ENCODE measurements around the gene SYMPK.
A peak's percentile ranks its signal among the peaks of the same experiment; 100 is the strongest.

SYMPK gene

GRCh38 chr19:45791744-45792469 lies 71.0 kb downstream of the SYMPK start:
- H3K27ac ChIP-seq (ENCODE audit: insufficient read depth, low read length, poor library complexity, severe bottlenecking): no peak overlapping the region
- peaks cover 5% of the 10 kb centered on the region for H3K27me3 ChIP-seq (replicated peaks; ENCODE audit: control insufficient read depth, insufficient read depth, low read length, poor library complexity, severe bottlenecking)
- H3K4me3 ChIP-seq (ENCODE audit: insufficient read depth, low read depth, low read length, poor library complexity, severe bottlenecking): peak overlapping the region; percentile 49
- peaks cover 28% of the 10 kb centered on the region for H3K4me1 ChIP-seq (ENCODE audit: control insufficient read depth, insufficient read depth, low read length, poor library complexity, severe bottlenecking)
- no peaks in the 10 kb centered on the region for H3K9me3 ChIP-seq (ENCODE audit: control insufficient read depth, low read length)
- DNase-seq: no peak
- H3K36me3 ChIP-seq (ENCODE audit: control insufficient read depth, insufficient read depth, low read length): peaks cover 11% of the 10 kb centered on the region

GRCh38 chr19:45790942-45791341 lies 72.0 kb downstream of the SYMPK start:
- peak; percentile 21 to 34 (median 28) for DNase-seq
- no peaks in the 10 kb centered on the region for H3K9me3 ChIP-seq (ENCODE audit: control insufficient read depth, low read length)
- peaks cover 19% of the 10 kb centered on the region for H3K36me3 ChIP-seq (ENCODE audit: control insufficient read depth, insufficient read depth, low read length)
- peaks cover 5% of the 10 kb centered on the region for H3K27me3 ChIP-seq (replicated peaks; ENCODE audit: control insufficient read depth, insufficient read depth, low read length, poor library complexity, severe bottlenecking)
- H3K4me1 ChIP-seq (ENCODE audit: control insufficient read depth, insufficient read depth, low read length, poor library complexity, severe bottlenecking): peaks cover 28% of the 10 kb centered on the region
- H3K4me3 ChIP-seq (ENCODE audit: insufficient read depth, low read depth, low read length, poor library complexity, severe bottlenecking): no peak overlapping the region
- H3K27ac ChIP-seq (ENCODE audit: insufficient read depth, low read length, poor library complexity, severe bottlenecking): no peak overlapping the region

- Histone ChIP-seq H3K9me3 (ENCODE audit: control insufficient read depth, low read length) (no peaks in the 10 kb centered on the region), H3K27ac (ENCODE audit: insufficient read depth, low read length, poor library complexity, severe bottlenecking) (no peak overlapping the region), H3K4me1 (ENCODE audit: control insufficient read depth, insufficient read depth, low read length, poor library complexity, severe bottlenecking) (peaks cover 28% of the 10 kb centered on the region), H3K4me3 (ENCODE audit: insufficient read depth, low read depth, low read length, poor library complexity, severe bottlenecking) (no peak overlapping the region), H3K36me3 (ENCODE audit: control insufficient read depth, insufficient read depth, low read length) (peaks cover 19% of the 10 kb centered on the region), H3K27me3 (replicated peaks; ENCODE audit: control insufficient read depth, insufficient read depth, low read length, poor library complexity, severe bottlenecking) (no peaks in the 10 kb centered on the region)
- no peak for DNase-seq
Measured at GRCh38 chr19:45789035-45789786, 73.7 kb downstream of the SYMPK start.

GRCh38 chr19:45786533-45786894 lies 76.4 kb downstream of the SYMPK start:
- peaks cover 11% of the 10 kb centered on the region for H3K4me1 ChIP-seq (ENCODE audit: control insufficient read depth, insufficient read depth, low read length, poor library complexity, severe bottlenecking)
- no peaks in the 10 kb centered on the region for H3K27me3 ChIP-seq (replicated peaks; ENCODE audit: control insufficient read depth, insufficient read depth, low read length, poor library complexity, severe bottlenecking)
- no peak overlapping the region for H3K27ac ChIP-seq (ENCODE audit: insufficient read depth, low read length, poor library complexity, severe bottlenecking)
- H3K36me3 ChIP-seq (ENCODE audit: control insufficient read depth, insufficient read depth, low read length): peaks cover 19% of the 10 kb centered on the region
- H3K9me3 ChIP-seq (ENCODE audit: control insufficient read depth, low read length): no peaks in the 10 kb centered on the region
- no peak for DNase-seq
- H3K4me3 ChIP-seq (ENCODE audit: insufficient read depth, low read depth, low read length, poor library complexity, severe bottlenecking): no peak overlapping the region

- no peak overlapping the region for H3K27ac ChIP-seq (ENCODE audit: insufficient read depth, low read length, poor library complexity, severe bottlenecking)
- peaks cover 5% of the 10 kb centered on the region for H3K4me1 ChIP-seq (ENCODE audit: control insufficient read depth, insufficient read depth, low read length, poor library complexity, severe bottlenecking)
- no peak for DNase-seq
- no peaks in the 10 kb centered on the region for H3K9me3 ChIP-seq (ENCODE audit: control insufficient read depth, low read length)
- no peak overlapping the region for H3K4me3 ChIP-seq (ENCODE audit: insufficient read depth, low read depth, low read length, poor library complexity, severe bottlenecking)
- peaks cover 19% of the 10 kb centered on the region for H3K36me3 ChIP-seq (ENCODE audit: control insufficient read depth, insufficient read depth, low read length)
- H3K27me3 ChIP-seq (replicated peaks; ENCODE audit: control insufficient read depth, insufficient read depth, low read length, poor library complexity, severe bottlenecking): no peaks in the 10 kb centered on the region
Measured at GRCh38 chr19:45785781-45786532, 77.0 kb downstream of the SYMPK start.

- H3K27me3 ChIP-seq (replicated peaks; ENCODE audit: control insufficient read depth, insufficient read depth, low read length, poor library complexity, severe bottlenecking): peaks cover 4% of the 10 kb centered on the region
- no peak overlapping the region for H3K4me3 ChIP-seq (ENCODE audit: insufficient read depth, low read depth, low read length, poor library complexity, severe bottlenecking)
- no peak overlapping the region for H3K27ac ChIP-seq (ENCODE audit: insufficient read depth, low read length, poor library complexity, severe bottlenecking)
- DNase-seq: no peak
- no peaks in the 10 kb centered on the region for H3K4me1 ChIP-seq (ENCODE audit: control insufficient read depth, insufficient read depth, low read length, poor library complexity, severe bottlenecking)
- peaks cover 19% of the 10 kb centered on the region for H3K36me3 ChIP-seq (ENCODE audit: control insufficient read depth, insufficient read depth, low read length)
- no peaks in the 10 kb centered on the region for H3K9me3 ChIP-seq (ENCODE audit: control insufficient read depth, low read length)
Measured at GRCh38 chr19:45785097-45785496, 77.8 kb downstream of the SYMPK start.

GRCh38 chr19:45784096-45784495 lies 78.9 kb downstream of the SYMPK start:
- Histone ChIP-seq H3K9me3 (ENCODE audit: control insufficient read depth, low read length) (no peaks in the 10 kb centered on the region), H3K36me3 (ENCODE audit: control insufficient read depth, insufficient read depth, low read length) (peaks cover 16% of the 10 kb centered on the region), H3K27me3 (replicated peaks; ENCODE audit: control insufficient read depth, insufficient read depth, low read length, poor library complexity, severe bottlenecking) (peaks cover 9% of the 10 kb centered on the region), H3K4me3 (ENCODE audit: insufficient read depth, low read depth, low read length, poor library complexity, severe bottlenecking) (no peak overlapping the region), H3K27ac (ENCODE audit: insufficient read depth, low read length, poor library complexity, severe bottlenecking) (no peak overlapping the region), H3K4me1 (ENCODE audit: control insufficient read depth, insufficient read depth, low read length, poor library complexity, severe bottlenecking) (peaks cover 8% of the 10 kb centered on the region)
- no peak for DNase-seq

GRCh38 chr19:45782820-45783785 lies 79.8 kb downstream of the SYMPK start:
- no peaks in the 10 kb centered on the region for H3K9me3 ChIP-seq (ENCODE audit: control insufficient read depth, low read length)
- H3K4me1 ChIP-seq (ENCODE audit: control insufficient read depth, insufficient read depth, low read length, poor library complexity, severe bottlenecking): peaks cover 14% of the 10 kb centered on the region
- H3K27ac ChIP-seq (ENCODE audit: insufficient read depth, low read length, poor library complexity, severe bottlenecking): no peak overlapping the region
- peaks cover 10% of the 10 kb centered on the region for H3K36me3 ChIP-seq (ENCODE audit: control insufficient read depth, insufficient read depth, low read length)
- DNase-seq: no peak
- H3K27me3 ChIP-seq (replicated peaks; ENCODE audit: control insufficient read depth, insufficient read depth, low read length, poor library complexity, severe bottlenecking): peaks cover 9% of the 10 kb centered on the region
- no peak overlapping the region for H3K4me3 ChIP-seq (ENCODE audit: insufficient read depth, low read depth, low read length, poor library complexity, severe bottlenecking)

- DNase-seq: no peak
- no peaks in the 10 kb centered on the region for H3K9me3 ChIP-seq (ENCODE audit: control insufficient read depth, low read length)
- H3K36me3 ChIP-seq (ENCODE audit: control insufficient read depth, insufficient read depth, low read length): peaks cover 10% of the 10 kb centered on the region
- peaks cover 14% of the 10 kb centered on the region for H3K4me1 ChIP-seq (ENCODE audit: control insufficient read depth, insufficient read depth, low read length, poor library complexity, severe bottlenecking)
- H3K27ac ChIP-seq (ENCODE audit: insufficient read depth, low read length, poor library complexity, severe bottlenecking): no peak within 1 kb of the TSS
- H3K27me3 ChIP-seq (replicated peaks; ENCODE audit: control insufficient read depth, insufficient read depth, low read length, poor library complexity, severe bottlenecking): peaks cover 9% of the 10 kb centered on the region
- H3K4me3 ChIP-seq (ENCODE audit: insufficient read depth, low read depth, low read length, poor library complexity, severe bottlenecking): no peak within 1 kb of the TSS
Measured at GRCh38 chr19:45782162-45782691, 80.7 kb downstream of the SYMPK start, which contains the start of gene DMPK. TSS of gene DMPK (minus strand) at chr19:45782490. CDS start at chr19:45782352, 138 bp downstream.

Measured in effector memory CD4-positive, alpha-beta T cell (primary cell).